Retinal pigment epithelial cell (primary cell): ENCODE data around the gene PUDP.

Source experiments
- DNase-seq: peaks from one replicate; pipeline ENCODE4 v3.0.0-alpha.2; 2010; ENCODE audit warnings: low read depth
- H3K4me3 ChIP-seq: 2 replicates; pipeline ENCODE4 v1.5.1; 2011; ENCODE audit warnings: mild to moderate bottlenecking, low read length, control low read depth, moderate library complexity
- TF ChIP-seq, protein P1 (sequence below): conservative IDR thresholded peaks from 2 replicates; pipeline ENCODE4 v1.5.1; 2011; ENCODE audit warnings: low read depth, low read length, control low read depth, inconsistent platforms

PUDP gene

DNA sequence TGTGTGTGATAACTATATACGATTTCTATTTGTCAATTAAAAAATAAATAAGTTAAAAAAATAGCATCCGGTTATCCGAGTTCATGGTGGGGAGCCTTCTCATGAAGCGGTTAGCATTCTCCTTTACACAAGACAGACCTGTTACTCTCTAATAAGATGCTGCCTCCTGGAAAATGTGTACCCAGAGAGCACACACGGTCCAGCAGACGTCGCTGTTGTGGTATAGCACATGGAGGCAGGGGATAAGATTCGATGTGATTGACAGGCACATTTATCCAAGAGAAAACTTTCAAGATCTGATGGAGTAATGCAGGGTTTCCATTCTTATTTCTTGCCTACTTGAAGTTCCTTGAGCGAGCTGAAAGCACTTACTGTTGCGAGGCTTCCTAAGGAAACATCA is 63.1 kb downstream of the PUDP start:
- DNase-seq: no peak
- TF ChIP-seq, protein P1, sequence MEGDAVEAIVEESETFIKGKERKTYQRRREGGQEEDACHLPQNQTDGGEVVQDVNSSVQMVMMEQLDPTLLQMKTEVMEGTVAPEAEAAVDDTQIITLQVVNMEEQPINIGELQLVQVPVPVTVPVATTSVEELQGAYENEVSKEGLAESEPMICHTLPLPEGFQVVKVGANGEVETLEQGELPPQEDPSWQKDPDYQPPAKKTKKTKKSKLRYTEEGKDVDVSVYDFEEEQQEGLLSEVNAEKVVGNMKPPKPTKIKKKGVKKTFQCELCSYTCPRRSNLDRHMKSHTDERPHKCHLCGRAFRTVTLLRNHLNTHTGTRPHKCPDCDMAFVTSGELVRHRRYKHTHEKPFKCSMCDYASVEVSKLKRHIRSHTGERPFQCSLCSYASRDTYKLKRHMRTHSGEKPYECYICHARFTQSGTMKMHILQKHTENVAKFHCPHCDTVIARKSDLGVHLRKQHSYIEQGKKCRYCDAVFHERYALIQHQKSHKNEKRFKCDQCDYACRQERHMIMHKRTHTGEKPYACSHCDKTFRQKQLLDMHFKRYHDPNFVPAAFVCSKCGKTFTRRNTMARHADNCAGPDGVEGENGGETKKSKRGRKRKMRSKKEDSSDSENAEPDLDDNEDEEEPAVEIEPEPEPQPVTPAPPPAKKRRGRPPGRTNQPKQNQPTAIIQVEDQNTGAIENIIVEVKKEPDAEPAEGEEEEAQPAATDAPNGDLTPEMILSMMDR: no peak
- H3K4me3 ChIP-seq: no peak overlapping the region

DNA sequence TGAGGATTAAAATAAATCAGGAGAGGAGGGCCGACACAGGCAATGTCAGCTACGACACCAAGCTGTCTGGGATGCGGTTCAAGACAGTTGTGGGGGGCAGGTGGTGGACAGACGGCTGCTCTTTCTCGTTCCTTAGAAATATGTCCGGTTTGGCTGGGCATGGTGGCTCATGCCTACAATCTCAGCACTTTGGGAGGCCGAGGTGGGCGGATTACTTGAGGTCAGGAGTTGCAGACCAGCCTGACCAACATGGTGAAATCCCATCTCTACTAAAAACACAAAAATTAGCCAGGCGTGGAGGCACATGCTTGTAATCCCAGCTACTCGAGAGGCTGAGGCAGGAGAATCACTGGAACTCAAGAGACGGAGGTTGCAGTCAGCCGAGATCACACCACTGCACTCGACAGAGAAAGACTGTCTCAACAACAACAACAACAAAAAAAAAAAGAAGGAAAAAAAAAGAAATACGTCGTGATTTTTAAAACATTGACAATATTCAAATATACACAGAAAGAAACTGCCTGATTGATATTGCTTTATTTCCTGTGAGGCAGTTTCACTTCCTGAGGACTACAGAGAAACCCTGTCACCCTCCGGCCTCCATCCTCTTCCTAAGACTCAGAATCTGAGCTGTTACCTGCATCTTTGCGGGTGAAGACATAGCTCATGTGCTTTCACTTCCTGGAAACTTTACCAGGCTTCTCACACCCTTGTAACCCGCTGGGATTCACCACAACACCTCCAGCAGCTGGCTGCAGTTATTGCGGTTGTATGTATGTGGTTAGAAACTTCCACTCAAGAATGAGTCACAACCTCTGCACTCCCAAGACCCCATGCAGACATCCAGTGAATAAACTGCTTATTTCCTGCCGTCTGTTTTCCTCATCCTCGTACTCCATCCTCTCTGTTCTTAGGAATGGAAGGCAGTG is 64.2 kb downstream of the PUDP start:
- peak; percentile 45 for DNase-seq
- TF ChIP-seq, protein P1: no peak
- H3K4me3 ChIP-seq: no peak overlapping the region

DNA sequence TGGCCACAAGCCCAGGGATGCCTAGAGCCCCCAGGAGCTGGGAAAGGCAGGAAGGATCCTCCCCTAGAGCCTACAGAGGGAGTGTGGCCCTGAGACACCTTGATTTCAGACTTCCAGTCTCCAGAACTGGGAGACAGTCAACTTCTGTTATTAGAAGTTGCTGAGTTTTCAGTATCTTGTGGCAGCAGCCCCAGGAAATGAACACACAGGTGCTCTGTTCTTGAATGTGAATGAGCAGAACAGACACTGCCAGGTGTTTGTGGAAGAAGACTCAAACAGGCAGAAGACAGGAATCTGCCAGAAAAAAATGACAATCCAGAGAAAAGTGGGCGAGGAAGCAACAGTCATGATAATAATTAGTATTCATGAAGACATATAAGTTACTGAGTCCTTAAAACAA is 64.9 kb downstream of the PUDP start:
- TF ChIP-seq, protein P1: no peak
- H3K4me3 ChIP-seq: no peak overlapping the region
- DNase-seq: no peak

DNA sequence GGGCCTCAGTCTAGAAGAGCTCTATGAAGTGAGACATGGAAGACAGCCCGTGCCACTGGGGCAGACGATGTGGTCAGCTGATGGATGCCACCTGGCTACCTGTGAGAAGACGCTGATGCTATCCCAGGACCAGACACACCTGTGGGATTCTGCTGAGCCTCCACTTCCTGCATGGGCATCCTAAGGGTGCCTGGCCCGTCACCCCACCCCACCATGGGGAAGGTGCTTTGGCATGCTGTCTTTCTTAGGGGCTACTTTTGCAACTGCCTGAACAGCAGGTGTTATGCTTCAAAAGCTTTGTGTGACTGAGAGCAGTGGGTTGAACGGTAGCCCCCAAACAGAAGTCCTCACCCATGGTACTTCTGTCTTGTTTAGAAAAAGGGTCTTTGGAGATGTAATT is 65.4 kb downstream of the PUDP start:
- TF ChIP-seq, protein P1: no peak
- no peak for DNase-seq
- H3K4me3 ChIP-seq: no peak overlapping the region

DNA sequence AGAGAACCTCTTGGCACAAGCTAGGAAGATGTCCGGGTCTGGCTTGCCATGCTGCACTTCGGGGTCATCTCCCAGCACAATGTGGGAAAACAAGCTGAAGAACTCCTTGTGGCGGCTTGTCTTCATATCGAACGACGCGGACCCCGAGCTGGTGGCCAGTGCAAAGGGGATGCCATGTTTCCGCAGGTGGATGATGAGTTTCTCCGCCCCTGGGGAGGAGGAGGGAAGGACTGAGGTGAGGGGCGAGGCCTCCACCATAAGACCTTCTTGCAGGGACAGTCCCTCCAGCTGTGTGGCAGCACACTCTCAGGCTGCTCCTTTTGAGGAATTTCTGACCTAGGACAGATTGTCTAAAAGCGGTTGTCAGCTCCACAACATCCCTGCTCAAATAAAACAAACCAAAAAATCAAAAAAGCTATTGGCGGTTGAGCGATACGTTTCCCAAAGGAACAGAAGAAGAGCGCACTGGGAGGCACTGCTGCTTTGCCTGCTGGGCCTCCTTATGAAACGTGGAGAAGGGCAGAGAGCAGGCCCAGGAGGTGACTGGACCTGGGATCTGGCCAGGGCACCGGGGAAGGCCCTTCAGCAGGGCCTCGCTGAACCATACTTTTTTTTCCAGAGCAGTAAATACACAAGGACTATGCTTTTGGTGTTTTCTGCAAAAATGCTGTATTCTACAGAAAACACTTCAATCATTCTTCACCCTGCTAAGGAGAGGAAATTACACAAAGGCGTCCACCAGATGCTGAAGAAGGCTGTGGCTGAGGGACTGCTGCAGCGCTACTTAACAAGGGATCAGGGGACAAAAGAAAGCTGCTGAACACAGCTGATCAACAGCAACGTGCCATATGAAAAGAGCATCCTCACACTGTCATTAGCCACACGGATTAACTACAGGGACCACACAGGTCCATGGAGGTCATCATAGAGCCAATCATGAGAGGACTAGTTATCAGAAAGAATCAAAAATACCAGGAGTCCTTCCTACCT is 70.4 kb downstream of the PUDP start:
- TF ChIP-seq, protein P1: no peak
- DNase-seq: no peak
- no peak overlapping the region for H3K4me3 ChIP-seq

DNA sequence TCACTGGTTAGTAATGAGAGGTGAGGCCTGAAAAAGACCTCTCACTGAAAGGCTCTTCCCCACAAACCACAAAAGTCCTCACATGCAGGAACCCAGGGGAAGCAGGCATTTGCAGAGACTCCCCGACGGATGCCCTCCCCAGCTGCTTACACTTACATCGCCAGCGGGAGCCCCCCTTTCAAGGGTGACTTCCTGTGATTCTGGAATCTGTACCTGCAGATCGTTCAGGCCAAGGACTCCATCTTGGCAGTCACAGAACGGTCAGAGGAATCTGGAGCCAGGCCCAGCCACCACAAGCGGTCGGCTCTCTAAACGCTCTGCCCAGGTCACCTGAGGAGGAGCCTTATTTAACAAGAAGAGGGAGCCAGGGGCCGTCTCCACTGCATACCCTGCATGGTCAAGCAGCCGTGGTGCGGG is 71.7 kb downstream of the PUDP start:
- DNase-seq: no peak
- TF ChIP-seq, protein P1: no peak
- H3K4me3 ChIP-seq: no peak overlapping the region

DNA sequence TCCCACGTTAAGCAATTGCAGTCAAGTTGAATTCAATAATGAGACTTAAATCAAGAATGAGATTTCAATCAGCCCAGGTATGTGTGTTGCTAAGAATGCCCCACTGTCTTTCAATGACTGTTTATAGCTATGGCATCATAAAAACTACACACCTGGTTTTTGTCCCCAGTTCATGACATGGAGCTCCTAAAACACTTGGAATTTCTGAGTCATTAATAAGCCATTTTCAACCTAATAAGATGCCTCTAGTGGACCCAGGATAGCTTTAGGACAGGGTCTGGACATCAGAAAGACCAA is 73.1 kb downstream of the PUDP start:
- no peak for DNase-seq
- TF ChIP-seq, protein P1: no peak
- H3K4me3 ChIP-seq: no peak overlapping the region
